Mesenchymal stem cell (in vitro differentiated cells and primary cell): ENCODE measurements around the gene RAD52.
A peak's percentile ranks its signal among the peaks of the same experiment; 100 is the strongest.

ENCODE experiments used
- DNase-seq: peaks from one replicate; pipeline ENCODE4 v3.0.0-alpha.2; 2013
- H2AFZ ChIP-seq: one replicate; pipeline ENCODE4 v1.6.1; 2013; ENCODE audit warnings: low read depth, mild to moderate bottlenecking, control low read depth, inconsistent platforms, low read length, moderate library complexity
- H2AK5ac ChIP-seq: 2 replicates; pipeline ENCODE4 v1.6.1; 2013; ENCODE audit warnings: low read length, moderate library complexity, mild to moderate bottlenecking, inconsistent platforms; ENCODE audit not compliant: severe bottlenecking
- H2BK120ac ChIP-seq: one replicate; pipeline ENCODE4 v1.6.1; 2013; ENCODE audit warnings: low read depth, mild to moderate bottlenecking, inconsistent platforms, low read length, moderate library complexity
- H2BK12ac ChIP-seq, 2 experiments: one replicate each; pipeline ENCODE4 v1.6.1; 2013; ENCODE audit warnings: inconsistent platforms in 2 of 2, low read length in 2 of 2, mild to moderate bottlenecking in 2 of 2, moderate library complexity in 2 of 2, control low read depth in 1 of 2
- H2BK15ac ChIP-seq: one replicate; pipeline ENCODE4 v1.6.1; 2013; ENCODE audit warnings: mild to moderate bottlenecking, low read depth, inconsistent platforms; ENCODE audit not compliant: poor library complexity, severe bottlenecking
- H2BK5ac ChIP-seq: 2 replicates; pipeline ENCODE4 v1.6.1; 2013; ENCODE audit warnings: low read depth, mild to moderate bottlenecking, low read length, control low read depth, inconsistent platforms; ENCODE audit not compliant: poor library complexity, severe bottlenecking
- H3K14ac ChIP-seq, 2 experiments: one replicate each; pipeline ENCODE4 v1.6.1; 2013; ENCODE audit warnings: inconsistent platforms in 2 of 2, low read length in 2 of 2, control low read depth in 1 of 2, mild to moderate bottlenecking in 1 of 2, moderate library complexity in 1 of 2
- H3K18ac ChIP-seq, 2 experiments: one replicate each; pipeline ENCODE4 v1.6.1; 2013; ENCODE audit warnings: inconsistent platforms in 2 of 2, low read length in 2 of 2, control low read depth in 1 of 2, low read depth in 1 of 2, mild to moderate bottlenecking in 1 of 2
- H3K23ac ChIP-seq, 2 experiments: one replicate each; pipeline ENCODE4 v1.6.1; 2013; ENCODE audit warnings: inconsistent platforms in 2 of 2, low read length in 2 of 2, mild to moderate bottlenecking in 2 of 2, moderate library complexity in 2 of 2, control low read depth in 1 of 2
- H3K27ac ChIP-seq: 2 replicates; pipeline ENCODE4 v1.5.1; 2013; ENCODE audit warnings: mild to moderate bottlenecking, moderate library complexity, low read length, control low read depth, inconsistent platforms; ENCODE audit not compliant: poor library complexity, severe bottlenecking
- H3K27me3 ChIP-seq, 2 experiments: 2 replicates each; pipeline versions ENCODE4 v1.6.1 to v1.7.0; 2013; ENCODE audit warnings: low read length in 2 of 2, mild to moderate bottlenecking in 2 of 2, moderate library complexity in 2 of 2, control low read depth in 1 of 2, inconsistent platforms in 1 of 2; ENCODE audit not compliant: control insufficient read depth in 1 of 2, insufficient read depth in 1 of 2
- H3K36me3 ChIP-seq, 2 experiments: 2 replicates each; pipeline versions ENCODE4 v1.6.1 to v1.7.0; 2013; ENCODE audit warnings: low read length in 2 of 2, control low read depth in 1 of 2, inconsistent platforms in 1 of 2, low read depth in 1 of 2, mild to moderate bottlenecking in 1 of 2; ENCODE audit not compliant: insufficient read depth in 2 of 2, control insufficient read depth in 1 of 2
- H3K4ac ChIP-seq, 2 experiments: one replicate each; pipeline ENCODE4 v1.6.1; 2013; ENCODE audit warnings: inconsistent platforms in 2 of 2, low read length in 2 of 2, mild to moderate bottlenecking in 2 of 2, moderate library complexity in 2 of 2, control low read depth in 1 of 2, low read depth in 1 of 2
- H3K4me1 ChIP-seq: 2 replicates; pipeline ENCODE4 v1.6.1; 2013; ENCODE audit warnings: low read depth, low read length, control low read depth; ENCODE audit not compliant: control insufficient read depth, insufficient read depth
- H3K4me2 ChIP-seq: 2 replicates; pipeline ENCODE4 v1.6.1; 2013; ENCODE audit warnings: low read length, mild to moderate bottlenecking, inconsistent platforms; ENCODE audit not compliant: poor library complexity, severe bottlenecking
- H3K4me3 ChIP-seq, 2 experiments: 2 replicates each; pipeline versions ENCODE4 v1.5.1 to v1.7.0; 2013; ENCODE audit warnings: low read length in 2 of 2, mild to moderate bottlenecking in 2 of 2, control low read depth in 1 of 2, low read depth in 1 of 2; ENCODE audit not compliant: insufficient read depth in 1 of 2
- H3K79me1 ChIP-seq: replicated peaks from 2 replicates; pipeline ENCODE4 v1.6.1; 2013; ENCODE audit warnings: mild to moderate bottlenecking, control low read depth, low read length, inconsistent platforms; ENCODE audit not compliant: poor library complexity, severe bottlenecking
- H3K9ac ChIP-seq: 2 replicates; pipeline ENCODE4 v1.7.0; 2013; ENCODE audit warnings: mild to moderate bottlenecking, low read length, moderate library complexity
- H3K9me3 ChIP-seq: 2 replicates; pipeline ENCODE4 v1.7.0; 2013; ENCODE audit warnings: mild to moderate bottlenecking, low read length; ENCODE audit not compliant: control insufficient read depth
- H4K8ac ChIP-seq: one replicate; pipeline ENCODE4 v1.6.1; 2013; ENCODE audit warnings: inconsistent platforms, mild to moderate bottlenecking, low read length, moderate library complexity
- H4K91ac ChIP-seq: one replicate; pipeline ENCODE4 v1.6.1; 2013; ENCODE audit warnings: mild to moderate bottlenecking, low read length, inconsistent platforms
- WGBS: methylation state at CpG from one replicate; pipeline ENCODE4 v1.1.7; 2013; ENCODE audit warnings: mixed read lengths; 5-methylcytosine and 5-hydroxymethylcytosine counted together

Gene RAD52

DNA sequence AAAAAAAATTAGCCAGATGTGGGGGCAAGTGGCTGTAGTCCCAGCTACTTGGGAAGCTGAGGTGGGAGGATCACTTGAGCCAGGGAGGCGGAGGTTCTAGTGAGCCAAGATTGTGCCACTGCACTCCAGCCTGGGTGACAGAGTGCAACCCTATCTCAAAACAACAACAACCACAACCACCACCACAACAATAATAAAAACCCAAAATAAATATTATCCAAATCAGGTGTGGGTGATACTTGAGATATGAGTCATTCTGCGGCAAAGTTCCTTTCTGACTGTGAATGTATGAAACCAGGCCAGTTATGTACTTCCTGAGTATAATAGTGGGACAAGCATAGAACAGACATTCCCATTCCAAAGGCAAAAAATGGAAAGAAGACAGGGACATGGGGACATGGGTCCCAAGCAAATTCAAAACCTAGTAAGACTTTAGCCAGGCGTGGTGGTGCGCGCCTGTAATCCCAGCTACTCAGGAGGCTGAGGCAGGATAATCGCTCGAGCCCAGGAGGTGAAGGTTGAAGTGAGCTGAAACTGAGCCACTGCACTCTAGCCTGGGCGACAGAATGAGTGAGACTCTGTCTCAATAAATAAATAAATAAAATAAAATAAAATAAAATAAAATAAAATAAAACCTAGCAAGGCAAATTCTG, 31.8 kb upstream of the RAD52 start:
- no peak overlapping the region for H4K91ac ChIP-seq
- WGBS: 87% methylated on average over 6 of the region's 8 CpGs
- H3K36me3 ChIP-seq: peaks cover 0 to 2% of the 10 kb centered on the region in 2 experiments
- no peak overlapping the region for H3K9ac ChIP-seq
- H2BK15ac ChIP-seq: no peak overlapping the region
- H3K27ac ChIP-seq: peak overlapping the region; percentile 36
- H3K4me3 ChIP-seq: no peak overlapping the region
- no peaks in the 10 kb centered on the region for H3K27me3 ChIP-seq
- H2BK120ac ChIP-seq: no peak overlapping the region
- H2AFZ ChIP-seq: no peak overlapping the region
- no peak overlapping the region for H2BK5ac ChIP-seq
- H3K79me1 ChIP-seq: peaks cover 5% of the 10 kb centered on the region
- H3K18ac ChIP-seq: no peak overlapping the region
- no peak overlapping the region for H3K14ac ChIP-seq
- peaks cover 7% of the 10 kb centered on the region for H3K4me1 ChIP-seq
- no peak overlapping the region for H4K8ac ChIP-seq
- H3K9me3 ChIP-seq: no peaks in the 10 kb centered on the region
- H2BK12ac ChIP-seq: no peak overlapping the region
- no peak overlapping the region for H3K23ac ChIP-seq
- DNase-seq: no peak
- no peak overlapping the region for H3K4ac ChIP-seq
- H2AK5ac ChIP-seq: no peak overlapping the region
- no peak overlapping the region for H3K4me2 ChIP-seq

DNA sequence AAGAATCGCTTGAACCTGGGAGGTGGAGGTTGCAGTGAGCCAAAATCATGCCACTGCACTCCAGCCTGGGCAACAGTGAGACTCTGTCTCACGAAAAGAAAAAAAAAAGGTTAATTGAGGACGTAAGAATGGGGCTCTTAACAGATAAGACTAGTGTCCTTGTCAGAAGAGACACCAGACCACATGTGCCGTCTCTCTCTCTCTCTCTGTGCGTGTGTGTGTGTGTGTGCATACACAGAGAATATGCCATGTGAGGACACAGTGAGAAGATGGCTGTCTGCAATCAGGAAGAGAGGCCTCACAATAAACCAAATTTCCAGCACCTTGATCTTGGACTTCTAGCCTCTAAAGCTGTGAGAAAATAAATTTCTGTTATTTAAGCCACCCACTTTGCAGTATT, 29.9 kb upstream of the RAD52 start:
- no peak overlapping the region for H3K4me3 ChIP-seq
- no peak overlapping the region for H3K23ac ChIP-seq
- no peak for DNase-seq
- H2BK15ac ChIP-seq: no peak overlapping the region
- no peak overlapping the region for H3K9ac ChIP-seq
- H3K36me3 ChIP-seq: no peaks in the 10 kb centered on the region
- no peak overlapping the region for H2BK12ac ChIP-seq
- no peak overlapping the region for H3K4me2 ChIP-seq
- no peak overlapping the region for H4K91ac ChIP-seq
- peaks cover 7% of the 10 kb centered on the region for H3K4me1 ChIP-seq
- H4K8ac ChIP-seq: no peak overlapping the region
- H2AK5ac ChIP-seq: no peak overlapping the region
- H2AFZ ChIP-seq: no peak overlapping the region
- H3K9me3 ChIP-seq: no peaks in the 10 kb centered on the region
- H3K18ac ChIP-seq: no peak overlapping the region
- no peak overlapping the region for H3K14ac ChIP-seq
- peaks cover 2% of the 10 kb centered on the region for H3K79me1 ChIP-seq
- no peak overlapping the region for H3K27ac ChIP-seq
- no peaks in the 10 kb centered on the region for H3K27me3 ChIP-seq
- 76% methylated on average over 4 of the region's 5 CpGs for WGBS
- H2BK5ac ChIP-seq: no peak overlapping the region
- H3K4ac ChIP-seq: no peak overlapping the region
- H2BK120ac ChIP-seq: no peak overlapping the region

DNA sequence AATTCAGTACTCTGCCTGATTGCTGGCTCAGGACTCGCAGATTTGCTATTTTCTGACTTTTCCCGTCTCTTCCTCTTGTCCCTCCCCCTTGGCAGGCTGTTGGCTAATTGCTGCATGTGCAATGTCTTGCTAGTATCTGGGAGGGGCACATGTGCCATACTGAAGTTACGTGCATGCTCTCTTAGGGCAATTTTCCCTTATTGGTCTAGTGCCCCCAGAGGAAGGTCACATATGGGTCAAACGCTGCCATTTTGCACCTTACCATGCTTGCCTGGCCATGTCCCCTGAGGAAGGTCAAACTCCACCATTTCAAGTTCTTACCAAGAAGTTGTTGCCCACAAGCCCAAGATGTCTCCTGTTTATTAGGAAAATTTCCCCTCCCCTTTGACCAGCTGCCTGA, 27.7 kb upstream of the RAD52 start:
- H3K23ac ChIP-seq: no peak overlapping the region
- no peaks in the 10 kb centered on the region for H3K27me3 ChIP-seq
- H2AK5ac ChIP-seq: no peak overlapping the region
- H3K9ac ChIP-seq: no peak overlapping the region
- no peak overlapping the region for H3K4me3 ChIP-seq
- H4K91ac ChIP-seq: no peak overlapping the region
- no peak overlapping the region for H3K14ac ChIP-seq
- H3K4me2 ChIP-seq: no peak overlapping the region
- peaks cover 2% of the 10 kb centered on the region for H3K79me1 ChIP-seq
- H3K4ac ChIP-seq: no peak overlapping the region
- no peak overlapping the region for H2BK15ac ChIP-seq
- H3K4me1 ChIP-seq: peaks cover 7% of the 10 kb centered on the region
- H3K9me3 ChIP-seq: no peaks in the 10 kb centered on the region
- no peak overlapping the region for H2BK120ac ChIP-seq
- no peak overlapping the region for H2BK12ac ChIP-seq
- no peak overlapping the region for H3K27ac ChIP-seq
- H3K18ac ChIP-seq: no peak overlapping the region
- H2BK5ac ChIP-seq: no peak overlapping the region
- no peak for DNase-seq
- H4K8ac ChIP-seq: no peak overlapping the region
- H3K36me3 ChIP-seq: no peaks in the 10 kb centered on the region
- WGBS: over 99% methylated on average over 4 of the region's 4 CpGs
- no peak overlapping the region for H2AFZ ChIP-seq

DNA sequence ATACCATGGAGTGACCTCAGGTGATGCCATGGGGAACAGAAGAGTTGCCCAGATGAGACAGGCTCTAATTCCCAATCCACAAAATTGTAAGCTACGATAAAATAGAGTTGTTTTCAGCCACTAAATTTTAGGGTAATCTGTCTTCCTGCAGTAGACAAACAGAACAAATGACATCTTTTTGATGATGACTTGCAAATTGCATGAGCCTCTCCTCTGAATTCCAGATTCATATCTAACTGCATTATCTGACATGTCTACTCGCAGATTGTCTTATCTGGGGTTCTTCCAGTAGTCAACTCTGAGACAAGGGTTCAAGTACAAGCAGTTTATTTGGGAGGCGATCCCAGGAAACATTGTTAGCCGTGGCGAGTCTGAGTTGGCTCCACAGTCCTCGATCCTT, 27.1 kb upstream of the RAD52 start:
- Histone ChIP-seq H2BK120ac (no peak overlapping the region), H3K4ac (no peak overlapping the region), H3K18ac (no peak overlapping the region), H2BK12ac (no peak overlapping the region), H3K27me3 (no peaks in the 10 kb centered on the region), H3K4me3 (no peak overlapping the region), H3K4me1 (peaks cover 4% of the 10 kb centered on the region), H3K9ac (no peak overlapping the region), H3K23ac (no peak overlapping the region), H3K14ac (no peak overlapping the region), H2AK5ac (no peak overlapping the region), H3K27ac (no peak overlapping the region), H4K8ac (no peak overlapping the region), H3K9me3 (no peaks in the 10 kb centered on the region), H3K4me2 (no peak overlapping the region), H2BK15ac (no peak overlapping the region), H3K79me1 (peaks cover 2% of the 10 kb centered on the region), H3K36me3 (no peaks in the 10 kb centered on the region), H4K91ac (no peak overlapping the region), H2BK5ac (no peak overlapping the region), H2AFZ (no peak overlapping the region)
- 82% methylated on average over 6 of the region's 6 CpGs for WGBS
- no peak for DNase-seq
